ACC112 (cell line): ENCODE data around the gene RMND1.
A peak's percentile ranks its signal among the peaks of the same experiment; 100 is the strongest.

Experiments used
- H2AFZ ChIP-seq: fragments of 200-600 bp; sonication (generic); one replicate; pipeline ENCODE4 v1.6.0; 2017; ENCODE audit warnings: antibody characterized with exemption, low read length; ENCODE audit not compliant: unreplicated experiment
- H3K27ac ChIP-seq: fragments of 200-600 bp; sonication (generic); 2 replicates; pipeline ENCODE4 v1.5.1; 2014; ENCODE audit warnings: low read depth, mild to moderate bottlenecking, antibody characterized with exemption, low read length, moderate library complexity
- H3K27me3 ChIP-seq: fragments of 200-600 bp; sonication (generic); 2 replicates; pipeline ENCODE4 v1.6.1; 2014; ENCODE audit warnings: mild to moderate bottlenecking, antibody characterized with exemption, low read length, moderate library complexity, mixed read lengths; ENCODE audit not compliant: insufficient read depth
- H3K36me3 ChIP-seq: fragments of 200-600 bp; sonication (generic); 2 replicates; pipeline ENCODE4 v1.6.1; 2016; ENCODE audit warnings: mild to moderate bottlenecking, antibody characterized with exemption, low read length, moderate library complexity, mixed read lengths; ENCODE audit not compliant: insufficient read depth
- H3K4me1 ChIP-seq: fragments of 200-600 bp; sonication (generic); one replicate; pipeline ENCODE4 v1.6.1; 2016; ENCODE audit warnings: low read length, mixed read lengths; ENCODE audit not compliant: insufficient read depth, unreplicated experiment, control insufficient read depth
- H3K4me3 ChIP-seq: fragments of 200-600 bp; sonication (generic); 2 replicates; pipeline ENCODE4 v1.5.1; 2014; ENCODE audit warnings: mild to moderate bottlenecking, low read depth, low read length
- H3K79me2 ChIP-seq: fragments of 200-600 bp; sonication (generic); one replicate; pipeline ENCODE4 v1.6.0; 2016; ENCODE audit warnings: low read length; ENCODE audit not compliant: control insufficient read depth, unreplicated experiment, insufficient read depth

The RMND1 gene

GRCh38 chr6:151451950-151452749 is at the start of gene RMND1:
TSS of gene RMND1 (minus strand) at chr6:151452126. CDS start at chr6:151445811, 6,315 bp downstream.
- H3K4me1 ChIP-seq, result peaks cover 15% of the 10 kb centered on the region
- H2AFZ ChIP-seq, result peak within 1 kb of the TSS; percentile 96
- peaks cover 3% of the 10 kb centered on the region; the same call in 1 of the 2 replicates for H3K36me3 ChIP-seq
- no peaks in the 10 kb centered on the region for H3K27me3 ChIP-seq
- H3K79me2 ChIP-seq, result peaks cover 64% of the 10 kb centered on the region
- peak within 1 kb of the TSS; percentile 72 for H3K27ac ChIP-seq
- peak within 1 kb of the TSS; percentile 99 for H3K4me3 ChIP-seq

DNA sequence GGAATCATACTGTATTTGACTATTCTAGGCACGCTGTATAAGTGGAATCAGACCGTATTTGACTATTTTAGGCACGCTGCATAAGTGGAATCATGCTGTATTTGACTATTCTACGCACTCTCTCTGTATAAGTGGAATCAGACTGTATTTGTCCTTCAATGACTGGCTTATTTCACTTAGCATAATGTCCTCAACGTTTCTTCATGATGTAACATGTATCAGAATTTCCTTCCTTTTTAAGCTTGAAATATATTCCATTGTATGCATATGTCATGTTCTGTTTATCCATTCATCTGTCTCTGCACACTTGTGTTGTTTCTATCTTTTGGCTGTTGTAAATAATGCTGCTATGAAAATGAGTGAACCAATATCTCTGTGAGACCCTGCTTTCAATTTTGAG is 47.6 kb upstream of the RMND1 start:
- no peaks in the 10 kb centered on the region for H3K27me3 ChIP-seq
- no peaks in the 10 kb centered on the region for H3K79me2 ChIP-seq
- H3K36me3 ChIP-seq, result no peaks in the 10 kb centered on the region
- H3K4me3 ChIP-seq, result no peak overlapping the region
- H3K27ac ChIP-seq, result no peak overlapping the region
- H3K4me1 ChIP-seq, result peaks cover 8% of the 10 kb centered on the region
- H2AFZ ChIP-seq, result no peak overlapping the region

GRCh38 chr6:151498327-151498726 is 46.4 kb upstream of the RMND1 start:
- Histone ChIP-seq H3K4me3 (no peak overlapping the region), H3K27me3 (no peaks in the 10 kb centered on the region), H3K27ac (no peak overlapping the region), H3K4me1 (peaks cover 11% of the 10 kb centered on the region), H2AFZ (no peak overlapping the region), H3K79me2 (no peaks in the 10 kb centered on the region), H3K36me3 (no peaks in the 10 kb centered on the region)

DNA sequence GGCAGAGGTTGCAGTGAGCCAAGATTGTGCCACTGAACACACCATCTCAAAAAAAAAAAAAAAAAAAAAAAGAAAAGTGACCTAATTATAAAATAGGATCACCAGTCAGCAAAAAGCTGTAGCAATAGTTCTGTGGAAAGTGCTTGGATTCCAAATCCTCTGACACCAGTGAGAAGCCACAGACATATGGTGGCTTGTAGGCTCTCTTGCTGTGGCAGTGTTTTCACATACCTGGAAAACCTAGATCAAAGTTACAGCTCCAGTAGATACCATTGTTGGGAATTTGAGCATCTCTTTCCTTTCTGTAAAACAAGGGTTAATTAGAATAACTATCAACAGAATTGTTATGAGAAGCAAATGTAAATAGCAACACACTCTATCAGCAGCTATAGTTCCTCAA is 46.0 kb upstream of the RMND1 start:
- no peaks in the 10 kb centered on the region for H3K79me2 ChIP-seq

DNA sequence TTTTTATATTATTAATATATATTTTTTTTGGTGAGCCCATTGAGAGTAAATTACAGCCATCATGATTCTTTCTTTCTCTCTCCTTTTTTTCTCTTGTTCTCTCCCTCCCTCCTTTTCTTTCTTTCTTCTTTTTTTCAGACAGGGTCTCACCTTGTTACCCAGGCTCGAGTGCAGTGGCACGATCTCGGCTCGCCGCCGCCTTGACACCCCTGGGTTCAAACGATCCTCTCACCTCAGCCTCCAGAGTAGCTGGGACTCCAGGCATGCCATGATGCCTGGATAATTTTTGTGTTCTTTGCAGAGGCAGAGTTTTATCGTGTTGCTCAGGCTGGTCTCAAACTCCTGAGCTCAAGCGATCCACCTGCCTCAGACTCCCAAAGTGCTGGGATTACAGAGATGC is 43.5 kb upstream of the RMND1 start:
- no peak overlapping the region for H3K27ac ChIP-seq
- H3K36me3 ChIP-seq, result no peaks in the 10 kb centered on the region
- no peak overlapping the region for H2AFZ ChIP-seq
- H3K4me1 ChIP-seq, result peaks cover 5% of the 10 kb centered on the region
- no peaks in the 10 kb centered on the region for H3K79me2 ChIP-seq
- no peak overlapping the region for H3K4me3 ChIP-seq
- no peaks in the 10 kb centered on the region for H3K27me3 ChIP-seq

More for the DNA sequence above, 46.0 kb upstream of the RMND1 start:
- H3K27me3 ChIP-seq, result no peaks in the 10 kb centered on the region
- no peak overlapping the region for H2AFZ ChIP-seq
- H3K4me3 ChIP-seq, result no peak overlapping the region
- no peaks in the 10 kb centered on the region for H3K36me3 ChIP-seq
- no peak overlapping the region for H3K27ac ChIP-seq
- H3K4me1 ChIP-seq, result peaks cover 13% of the 10 kb centered on the region

GRCh38 chr6:151494936-151495320 is 43.0 kb upstream of the RMND1 start:
- Histone ChIP-seq H3K36me3 (no peaks in the 10 kb centered on the region), H2AFZ (peak overlapping the region; percentile 98), H3K27ac (no peak overlapping the region), H3K27me3 (no peaks in the 10 kb centered on the region), H3K79me2 (no peaks in the 10 kb centered on the region), H3K4me3 (peak overlapping the region; percentile 89), H3K4me1 (peaks cover 5% of the 10 kb centered on the region)

- H3K27ac ChIP-seq, result peak overlapping the region; percentile 19; the same call in 1 of the 2 replicates
- H3K4me3 ChIP-seq, result peak overlapping the region; percentile 89
- H2AFZ ChIP-seq, result peak overlapping the region; percentile 98
- peaks cover 5% of the 10 kb centered on the region for H3K4me1 ChIP-seq
- no peaks in the 10 kb centered on the region for H3K36me3 ChIP-seq
- H3K27me3 ChIP-seq, result no peaks in the 10 kb centered on the region
- no peaks in the 10 kb centered on the region for H3K79me2 ChIP-seq
These were observed 42.5 kb upstream of the RMND1 start for GRCh38 chr6:151494235-151494935.

DNA sequence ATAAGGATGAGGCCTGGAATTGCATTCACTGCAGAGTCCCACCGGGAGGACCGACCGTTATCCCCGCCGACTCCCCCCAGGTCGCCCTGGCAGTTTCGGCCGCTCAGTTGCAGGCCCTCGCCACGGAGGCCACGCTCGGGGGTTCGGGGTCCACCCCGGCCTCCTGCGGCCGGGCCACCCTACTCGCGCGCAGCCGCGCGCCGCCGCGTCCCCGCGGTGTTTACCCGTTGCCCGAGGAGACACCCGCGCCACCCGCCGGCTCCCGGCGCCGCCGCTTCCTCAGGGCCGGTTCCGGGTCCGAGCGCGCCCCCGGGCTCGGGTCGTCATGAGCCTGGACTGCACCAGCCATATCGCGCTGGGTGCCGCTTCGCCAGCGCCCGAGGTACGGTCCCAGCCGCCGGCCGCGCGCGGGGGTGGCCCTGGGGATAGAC is 41.9 kb upstream of the RMND1 start, which contains the start of gene CCDC170:
Gene CCDC170 (plus strand): TSS at position 214 of the 431 bp plus-strand sequence. CDS start 112 bp downstream, at position 326.
- H3K4me3 ChIP-seq, result peak within 1 kb of the TSS; percentile 89

DNA sequence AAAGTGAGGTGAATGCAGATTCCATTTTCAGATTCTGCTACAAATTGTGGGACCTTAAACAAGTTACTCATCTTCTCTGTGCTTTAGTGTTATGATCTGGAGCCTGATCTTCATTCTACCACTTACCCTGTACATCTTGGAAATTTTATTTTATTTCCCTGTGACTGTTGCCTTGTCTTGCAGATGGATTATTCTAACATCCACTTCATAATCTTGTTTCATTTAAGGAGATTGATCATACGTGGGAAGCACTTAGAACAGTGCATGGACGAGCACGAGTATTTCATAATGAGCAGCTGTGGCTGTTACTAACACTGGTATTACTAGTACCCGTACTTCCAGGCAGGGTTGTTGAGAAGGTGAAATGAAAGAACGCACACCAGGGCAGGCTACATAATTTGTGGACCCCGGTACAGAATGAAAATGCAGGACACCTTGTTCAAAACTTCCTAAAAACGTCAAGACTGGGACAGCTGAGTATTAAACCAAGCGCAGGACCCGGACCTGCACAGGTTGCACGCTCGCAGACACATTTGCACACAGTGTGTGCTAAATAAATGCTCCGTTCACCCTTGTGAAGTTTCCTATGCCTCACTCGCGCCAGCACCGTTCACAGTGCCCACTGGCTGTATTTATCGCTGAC is 41.4 kb upstream of the RMND1 start:
- H3K36me3 ChIP-seq, result no peaks in the 10 kb centered on the region
- no peaks in the 10 kb centered on the region for H3K79me2 ChIP-seq
- no peak overlapping the region for H3K27ac ChIP-seq
- peak overlapping the region; percentile 89 for H3K4me3 ChIP-seq
- H2AFZ ChIP-seq, result peak overlapping the region; percentile 98
- peaks cover 5% of the 10 kb centered on the region for H3K4me1 ChIP-seq
- no peaks in the 10 kb centered on the region for H3K27me3 ChIP-seq

More for the DNA sequence above, 41.9 kb upstream of the RMND1 start, which contains the start of gene CCDC170:
- Histone ChIP-seq H2AFZ (peak within 1 kb of the TSS; percentile 98), H3K4me1 (peaks cover 5% of the 10 kb centered on the region), H3K27me3 (no peaks in the 10 kb centered on the region), H3K79me2 (no peaks in the 10 kb centered on the region), H3K36me3 (no peaks in the 10 kb centered on the region), H3K27ac (peak within 1 kb of the TSS; percentile 19; the same call in 1 of the 2 replicates)

- Histone ChIP-seq H3K4me3 (no peak overlapping the region), H3K36me3 (no peaks in the 10 kb centered on the region), H3K27ac (no peak overlapping the region), H3K4me1 (peaks cover 5% of the 10 kb centered on the region), H3K27me3 (no peaks in the 10 kb centered on the region), H2AFZ (no peak overlapping the region), H3K79me2 (no peaks in the 10 kb centered on the region)
These were observed 39.1 kb upstream of the RMND1 start for GRCh38 chr6:151490996-151491395.
